SK-N-SH (cell line): ENCODE results near the gene SLC49A3. TPM values are rescaled to one million over a fixed set of nuclear protein-coding genes. Genes with fewer than 3 reads are reported as not detected.
"Not testable (repeated sequence)": the region's sequence is repeated elsewhere in the genome, so short reads cannot be mapped to it uniquely, and the experiment has no call there.

Experiments
- CTCF ChIA-PET: fragments of 300-600, 350-600 bp; formaldehyde crosslinking; extraction: SDS; loops from one replicate; lab custom pipeline; 2021; lab: Yijun Ruan, JAX
- POLR2A ChIA-PET: fragments of 350-600 bp; sonication (Branson Sonifier 250); formaldehyde crosslinking; extraction: SDS; loops from one replicate; lab custom pipeline; 2020; ENCODE audit warnings: antibody characterized with exemption, inconsistent platforms; lab: Yijun Ruan, JAX
- DNase-seq: peaks from one replicate; pipeline ENCODE4 v3.0.0; 2012
- H2AFZ ChIP-seq: fragments of 200-600 bp; sonication (generic); 2 replicates; pipeline ENCODE4 v1.8.1; 2016; ENCODE audit warnings: antibody characterized with exemption, mild to moderate bottlenecking, low read depth
- H3F3A ChIP-seq: fragments of 200-600 bp; sonication (generic); replicated peaks from 2 replicates; pipeline ENCODE3; 2016; ENCODE audit warnings: antibody characterized with exemption, mild to moderate bottlenecking; ENCODE audit not compliant: insufficient read depth
- H3K27ac ChIP-seq, 2 experiments: fragments of 200-500 bp in 1 of 2; fragments of 200-600 bp in 1 of 2; sonication (Bioruptor generic) in 1 of 2; sonication (generic), shearing (Covaris generic) in 1 of 2; 2 replicates each; pipeline versions ENCODE4 v1.5.1 to v1.6.1; 2014 to 2016; ENCODE audit warnings: low read depth in 2 of 2, inconsistent platforms in 1 of 2, low read length in 1 of 2, mild to moderate bottlenecking in 1 of 2, mixed read lengths in 1 of 2
- H3K27me3 ChIP-seq: fragments of 200-600 bp; sonication (generic), shearing (Covaris generic); 2 replicates; pipeline ENCODE4 v1.6.1; 2016; ENCODE audit warnings: mixed run types; ENCODE audit not compliant: insufficient read depth
- H3K36me3 ChIP-seq, 2 experiments: fragments of 200-500 bp in 1 of 2; fragments of 200-600 bp in 1 of 2; sonication (Bioruptor generic) in 1 of 2; sonication (generic) in 1 of 2; replicated peaks in 1 of 2; 2 replicates each; pipeline versions ENCODE3 to v1.5.1; 2014 to 2016; ENCODE audit warnings: low read length in 1 of 2, mild to moderate bottlenecking in 1 of 2; ENCODE audit not compliant: insufficient read depth in 2 of 2, control insufficient read depth in 1 of 2
- H3K4me1 ChIP-seq, 2 experiments: fragments of 200-500 bp in 1 of 2; fragments of 200-600 bp in 1 of 2; sonication (Bioruptor generic) in 1 of 2; sonication (generic), shearing (Covaris generic) in 1 of 2; 2 replicates each; pipeline versions ENCODE4 v1.5.1 to v1.6.1; 2014 to 2016; ENCODE audit warnings: low read depth in 1 of 2, low read length in 1 of 2, mixed run types in 1 of 2; ENCODE audit not compliant: insufficient read depth in 2 of 2, control insufficient read depth in 1 of 2
- H3K4me2 ChIP-seq: fragments of 200-600 bp; sonication (generic), shearing (Covaris generic); 2 replicates; pipeline ENCODE4 v1.6.1; 2017; ENCODE audit warnings: mixed run types
- H3K4me3 ChIP-seq, 2 experiments: fragments of 200-500 bp in 1 of 2; fragments of 200-600 bp in 1 of 2; sonication (Bioruptor generic) in 1 of 2; sonication (generic), shearing (Covaris generic) in 1 of 2; 2 replicates each; pipeline versions ENCODE4 v1.5.1 to v1.8.1; 2014 to 2016; ENCODE audit warnings: low read depth in 2 of 2, inconsistent platforms in 1 of 2, low read length in 1 of 2, mild to moderate bottlenecking in 1 of 2, mixed read lengths in 1 of 2, moderate library complexity in 1 of 2
- H3K79me2 ChIP-seq: fragments of 200-600 bp; sonication (generic); 2 replicates; pipeline ENCODE4 v1.8.1; 2017; ENCODE audit warnings: mild to moderate bottlenecking; ENCODE audit not compliant: insufficient read depth
- H3K9ac ChIP-seq: fragments of 200-600 bp; sonication (generic); 2 replicates; pipeline ENCODE4 v1.6.1; 2017; ENCODE audit warnings: mixed run types
- H3K9me2 ChIP-seq: fragments of 200-600 bp; sonication (generic); 2 replicates; pipeline ENCODE4 v1.6.1; 2017; ENCODE audit warnings: mixed run types
- H3K9me3 ChIP-seq: fragments of 200-600 bp; sonication (generic); 2 replicates; pipeline ENCODE4 v1.6.1; 2017; ENCODE audit warnings: mixed run types, mild to moderate bottlenecking, moderate library complexity
- H4K20me1 ChIP-seq: fragments of 200-600 bp; sonication (generic); 2 replicates; pipeline ENCODE4 v1.6.1; 2017; ENCODE audit warnings: mild to moderate bottlenecking, mixed run types; ENCODE audit not compliant: insufficient read depth
- ELF1 ChIP-seq: IDR thresholded peaks from 2 replicates; pipeline ENCODE4 v1.4.0; 2012
- EP300 ChIP-seq, 2 experiments: IDR thresholded peaks; 2 replicates each; pipeline versions ENCODE4 v1.4.0 to v1.6.1; 2012; ENCODE audit warnings: borderline replicate concordance in 1 of 2, low read depth in 1 of 2, low read length in 1 of 2
- EZH2phosphoT487 ChIP-seq: fragments of 200-600 bp; sonication (generic); IDR thresholded peaks from 2 replicates; pipeline ENCODE4 v1.6.1; 2017; ENCODE audit warnings: low read depth, mixed run types, mild to moderate bottlenecking, antibody characterized with exemption, moderate library complexity, borderline replicate concordance
- FOSL2 ChIP-seq: IDR thresholded peaks from 2 replicates; pipeline ENCODE4 v1.4.0; 2012; ENCODE audit warnings: low read depth, mild to moderate bottlenecking, moderate library complexity, borderline replicate concordance
- FOXM1 ChIP-seq: IDR thresholded peaks from 2 replicates; pipeline ENCODE4 v1.4.0; 2012; ENCODE audit warnings: low read depth, mild to moderate bottlenecking
- JUND ChIP-seq: IDR thresholded peaks from 2 replicates; pipeline ENCODE4 v1.4.0; 2012
- MEF2A ChIP-seq: IDR thresholded peaks from 2 replicates; pipeline ENCODE4 v1.4.0; 2012; ENCODE audit warnings: low read depth, borderline replicate concordance
- MXI1 ChIP-seq: IDR thresholded peaks from 2 replicates; pipeline ENCODE4 v1.6.1; 2012; ENCODE audit warnings: mild to moderate bottlenecking, low read depth, low read length, improper control_type of control experiment
- NFIC ChIP-seq: IDR thresholded peaks from 2 replicates; pipeline ENCODE4 v1.4.0; 2012; ENCODE audit warnings: borderline replicate concordance
- POLR2AphosphoS5 ChIP-seq: IDR thresholded peaks from 2 replicates; pipeline ENCODE4 v1.6.1; 2012; ENCODE audit warnings: low read depth, low read length
- RXRA ChIP-seq: IDR thresholded peaks from 2 replicates; pipeline ENCODE4 v1.4.0; 2012; ENCODE audit warnings: low read depth, mild to moderate bottlenecking, borderline replicate concordance
- TAF1 ChIP-seq: IDR thresholded peaks from 2 replicates; pipeline ENCODE4 v1.6.1; 2012; ENCODE audit warnings: low read depth, mild to moderate bottlenecking, low read length, moderate library complexity, borderline replicate concordance
- TEAD4 ChIP-seq: IDR thresholded peaks from 2 replicates; pipeline ENCODE4 v1.4.0; 2012; ENCODE audit warnings: mild to moderate bottlenecking, borderline replicate concordance; ENCODE audit not compliant: insufficient read depth
- WGBS: methylation state at CpG from one replicate; pipeline ENCODE4 v1.1.6; 2017; ENCODE audit warnings: low lambda C conversion rate; 5-methylcytosine and 5-hydroxymethylcytosine counted together
- polyA plus RNA-seq, 3 experiments: library from polyadenylated mRNA; depleted of rRNA; stranded (reverse); fragments of >200 nt; gene quantifications; 2 replicates each; pipeline ENCODE4 v1.2.3, GENCODE V29; 2012
- TF ChIP-seq, protein P1 (sequence below): IDR thresholded peaks from 2 replicates; pipeline ENCODE4; 2012
- TF ChIP-seq, protein P2 (sequence below): IDR thresholded peaks from 2 replicates; pipeline ENCODE4 v1.4.0; 2012; ENCODE audit warnings: low read depth, borderline replicate concordance

The SLC49A3 gene
- polyA plus RNA-seq, 1 of the 3 experiments (the other 2 are of a cell fraction), result 0.05 TPM

GRCh38 chr4:635066-635835, 53.7 kb downstream of the SLC49A3 start:
- CTCF ChIA-PET, result interaction anchor here (0.6 kb wide), 1 partner anchor 9 kb away, joined by 3 read pairs; no protein-coding TSS in a partner anchor
- H3K9me3 ChIP-seq, DNase-seq: not testable (repeated sequence)

GRCh38 chr4:634599-634985, 54.4 kb downstream of the SLC49A3 start:
- WGBS, result 66% methylated on average over 20 of the region's 23 CpGs

More at GRCh38 chr4:635066-635835, 53.7 kb downstream of the SLC49A3 start:
- H3K4me2 ChIP-seq, H3K4me1 ChIP-seq, H2AFZ ChIP-seq, H3F3A ChIP-seq, H4K20me1 ChIP-seq, H3K27ac ChIP-seq, H3K4me3 ChIP-seq, POLR2A ChIA-PET, H3K79me2 ChIP-seq, H3K9me2 ChIP-seq, H3K36me3 ChIP-seq, H3K9ac ChIP-seq, H3K27me3 ChIP-seq: not testable (repeated sequence)
- 67% methylated on average over 41 of the region's 46 CpGs for WGBS

More at GRCh38 chr4:634599-634985, 54.4 kb downstream of the SLC49A3 start:
- ChIA-PET CTCF (interaction anchor here (0.6 to 1.0 kb wide), 2 partner anchors 10 to 14 kb away, joined by 3 to 4 read pairs; no protein-coding TSS in a partner anchor), POLR2A (no interaction called here)
- no peak overlapping the region for H3K27ac ChIP-seq
- H3K27me3 ChIP-seq, result no peaks in the 10 kb centered on the region
- no peaks in the 10 kb centered on the region for H3K9me3 ChIP-seq
- no peak overlapping the region for H3K4me2 ChIP-seq
- H3K36me3 ChIP-seq, result no peaks in the 10 kb centered on the region
- no peaks in the 10 kb centered on the region for H3K9me2 ChIP-seq
- TF ChIP-seq, protein P1, sequence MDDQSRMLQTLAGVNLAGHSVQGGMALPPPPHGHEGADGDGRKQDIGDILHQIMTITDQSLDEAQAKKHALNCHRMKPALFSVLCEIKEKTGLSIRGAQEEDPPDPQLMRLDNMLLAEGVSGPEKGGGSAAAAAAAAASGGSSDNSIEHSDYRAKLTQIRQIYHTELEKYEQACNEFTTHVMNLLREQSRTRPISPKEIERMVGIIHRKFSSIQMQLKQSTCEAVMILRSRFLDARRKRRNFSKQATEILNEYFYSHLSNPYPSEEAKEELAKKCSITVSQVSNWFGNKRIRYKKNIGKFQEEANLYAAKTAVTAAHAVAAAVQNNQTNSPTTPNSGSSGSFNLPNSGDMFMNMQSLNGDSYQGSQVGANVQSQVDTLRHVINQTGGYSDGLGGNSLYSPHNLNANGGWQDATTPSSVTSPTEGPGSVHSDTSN, result no peak
- TF ChIP-seq POLR2AphosphoS5, result no peak
- TF ChIP-seq TAF1, result no peak
- TF ChIP-seq MXI1, result no peak
- TF ChIP-seq EZH2phosphoT487, result no peak
- no peak for TF ChIP-seq RXRA
- TF ChIP-seq, protein P2, sequence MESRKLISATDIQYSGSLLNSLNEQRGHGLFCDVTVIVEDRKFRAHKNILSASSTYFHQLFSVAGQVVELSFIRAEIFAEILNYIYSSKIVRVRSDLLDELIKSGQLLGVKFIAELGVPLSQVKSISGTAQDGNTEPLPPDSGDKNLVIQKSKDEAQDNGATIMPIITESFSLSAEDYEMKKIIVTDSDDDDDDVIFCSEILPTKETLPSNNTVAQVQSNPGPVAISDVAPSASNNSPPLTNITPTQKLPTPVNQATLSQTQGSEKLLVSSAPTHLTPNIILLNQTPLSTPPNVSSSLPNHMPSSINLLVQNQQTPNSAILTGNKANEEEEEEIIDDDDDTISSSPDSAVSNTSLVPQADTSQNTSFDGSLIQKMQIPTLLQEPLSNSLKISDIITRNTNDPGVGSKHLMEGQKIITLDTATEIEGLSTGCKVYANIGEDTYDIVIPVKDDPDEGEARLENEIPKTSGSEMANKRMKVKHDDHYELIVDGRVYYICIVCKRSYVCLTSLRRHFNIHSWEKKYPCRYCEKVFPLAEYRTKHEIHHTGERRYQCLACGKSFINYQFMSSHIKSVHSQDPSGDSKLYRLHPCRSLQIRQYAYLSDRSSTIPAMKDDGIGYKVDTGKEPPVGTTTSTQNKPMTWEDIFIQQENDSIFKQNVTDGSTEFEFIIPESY, result no peak
- TF ChIP-seq TEAD4, result no peak
- no peak for TF ChIP-seq NFIC
- no peak for TF ChIP-seq JUND
- TF ChIP-seq EP300 (IDR thresholded peaks at IDR 0.05; ENCODE audit: borderline replicate concordance in 1 of 2, low read depth in 1 of 2, low read length in 1 of 2), result no peak
- TF ChIP-seq FOXM1, result no peak
- no peak for TF ChIP-seq FOSL2
- TF ChIP-seq MEF2A, result no peak
- no peak for TF ChIP-seq ELF1
- H3K4me1 ChIP-seq, result no peaks in the 10 kb centered on the region; a peak in 1 of 4 replicates
- H2AFZ ChIP-seq, result no peak overlapping the region
- H3K79me2 ChIP-seq, result no peaks in the 10 kb centered on the region
- no peak overlapping the region for H3K9ac ChIP-seq
- H4K20me1 ChIP-seq, result no peaks in the 10 kb centered on the region
- H3F3A ChIP-seq, result no peaks in the 10 kb centered on the region
- no peak for DNase-seq
- no peak overlapping the region for H3K4me3 ChIP-seq
